ENCODE data around the gene MAML3. TPM values are rescaled to one million over a fixed set of nuclear protein-coding genes. Genes with fewer than 3 reads are reported as not detected.

MAML3 gene
- total and polyA plus RNA-seq, 2 experiments from 2014 or later: 4.1 to 11.2 TPM

- no peak for DNase-seq (ENCODE audit: low spot score)
- Histone ChIP-seq H3K4me2 (no peak overlapping the region), H4K20me1 (ENCODE audit: insufficient read depth, poor library complexity, severe bottlenecking) (no peaks in the 10 kb centered on the region), H3K27me3 (no peaks in the 10 kb centered on the region), H3K4me1 (ENCODE audit: insufficient read depth) (no peaks in the 10 kb centered on the region), H3K9me3 (ENCODE audit: low read depth) (no peaks in the 10 kb centered on the region), H2AFZ (no peak overlapping the region), H3K9me2 (replicated peaks; ENCODE audit: insufficient read depth) (no peaks in the 10 kb centered on the region), H3K4me3 (no peak overlapping the region), H3K27ac (no peak overlapping the region), H3K36me3 (replicated peaks; ENCODE audit: insufficient read depth, low read depth) (no peaks in the 10 kb centered on the region), H3K79me2 (peaks cover 24% of the 10 kb centered on the region)
- TF ChIP-seq CTCF (IDR thresholded peaks at IDR 0.05; ENCODE audit: poor library complexity) (no peak), EZH2phosphoT487 (IDR thresholded peaks at IDR 0.05; ENCODE audit: low read depth, severe bottlenecking, unreplicated experiment) (no peak), EZH2 (IDR thresholded peaks at IDR 0.05; ENCODE audit: borderline replicate concordance) (no peak)
- 91% methylated on average over 4 of the region's 4 CpGs for WGBS (ENCODE audit: low lambda C conversion rate, missing lambda C conversion rate)
These were observed 194.6 kb downstream of the MAML3 start for GRCh38 chr4:139959396-139959795.

GRCh38 chr4:139958739-139959098 is 195.3 kb downstream of the MAML3 start:
- Histone ChIP-seq H3K4me2 (no peak overlapping the region), H3K4me1 (ENCODE audit: insufficient read depth) (no peaks in the 10 kb centered on the region), H3K79me2 (peaks cover 18% of the 10 kb centered on the region), H2AFZ (no peak overlapping the region), H4K20me1 (ENCODE audit: insufficient read depth, poor library complexity, severe bottlenecking) (no peaks in the 10 kb centered on the region), H3K36me3 (replicated peaks; ENCODE audit: insufficient read depth, low read depth) (no peaks in the 10 kb centered on the region), H3K4me3 (no peak overlapping the region), H3K9me2 (replicated peaks; ENCODE audit: insufficient read depth) (no peaks in the 10 kb centered on the region), H3K9me3 (ENCODE audit: low read depth) (no peaks in the 10 kb centered on the region), H3K27me3 (no peaks in the 10 kb centered on the region), H3K27ac (no peak overlapping the region)
- WGBS (ENCODE audit: low lambda C conversion rate, missing lambda C conversion rate): 83% methylated on average over 3 of the region's 3 CpGs
- TF ChIP-seq EZH2 (IDR thresholded peaks at IDR 0.05; ENCODE audit: borderline replicate concordance) (no peak), EZH2phosphoT487 (IDR thresholded peaks at IDR 0.05; ENCODE audit: low read depth, severe bottlenecking, unreplicated experiment) (no peak), CTCF (IDR thresholded peaks at IDR 0.05; ENCODE audit: poor library complexity) (no peak)
- no peak for DNase-seq (ENCODE audit: low spot score)

- no peak overlapping the region for H3K27ac ChIP-seq
- 71% methylated on average over 4 of the region's 4 CpGs for WGBS (ENCODE audit: low lambda C conversion rate, missing lambda C conversion rate)
- H3K79me2 ChIP-seq: peaks cover 13% of the 10 kb centered on the region
- no peak overlapping the region for H3K4me2 ChIP-seq
- no peaks in the 10 kb centered on the region for H3K4me1 ChIP-seq (ENCODE audit: insufficient read depth)
- H4K20me1 ChIP-seq (ENCODE audit: insufficient read depth, poor library complexity, severe bottlenecking): no peaks in the 10 kb centered on the region
- no peaks in the 10 kb centered on the region for H3K9me2 ChIP-seq (replicated peaks; ENCODE audit: insufficient read depth)
- H3K9me3 ChIP-seq (ENCODE audit: low read depth): no peaks in the 10 kb centered on the region
- H3K36me3 ChIP-seq (replicated peaks; ENCODE audit: insufficient read depth, low read depth): no peaks in the 10 kb centered on the region
- no peaks in the 10 kb centered on the region for H3K27me3 ChIP-seq
- TF ChIP-seq EZH2phosphoT487 (IDR thresholded peaks at IDR 0.05; ENCODE audit: low read depth, severe bottlenecking, unreplicated experiment) (no peak), CTCF (IDR thresholded peaks at IDR 0.05; ENCODE audit: poor library complexity) (no peak), EZH2 (IDR thresholded peaks at IDR 0.05; ENCODE audit: borderline replicate concordance) (no peak)
- no peak for DNase-seq (ENCODE audit: low spot score)
- H2AFZ ChIP-seq: no peak overlapping the region
- no peak overlapping the region for H3K4me3 ChIP-seq
These were observed 195.8 kb downstream of the MAML3 start for GRCh38 chr4:139957986-139958738.

All from hepatocyte (in vitro differentiated cells).